ENCODE results near the gene POLH.

The POLH gene

GRCh38 chr6:43616725-43617472 is 40.9 kb downstream of the POLH start:
- TF ChIP-seq TAF1 (IDR thresholded peaks at IDR 0.05; ENCODE audit: borderline replicate concordance, insufficient read depth, low read length) (no peak), POLR2AphosphoS5 (IDR thresholded peaks at IDR 0.05; ENCODE audit: low read depth, low read length) (no peak), FOXP2 (optimal IDR thresholded peaks at IDR 0.05; ENCODE audit: borderline replicate concordance, extremely low read depth, extremely low read length, insufficient read depth) (no peak), SIN3A (IDR thresholded peaks at IDR 0.05; ENCODE audit: borderline replicate concordance, insufficient read depth, low read length) (no peak), REST (IDR thresholded peaks at IDR 0.05; ENCODE audit: insufficient read depth in 1 of 2, low read depth in 2 of 2, low read length in 2 of 2) (no peak)

GRCh38 chr6:43621078-43621835 is 45.3 kb downstream of the POLH start:
- TF ChIP-seq REST (IDR thresholded peaks at IDR 0.05; ENCODE audit: insufficient read depth in 1 of 2, low read depth in 2 of 2, low read length in 2 of 2) (no peak), POLR2AphosphoS5 (IDR thresholded peaks at IDR 0.05; ENCODE audit: low read depth, low read length) (peak; percentile 24; the same call in 1 of the 2 replicates)

GRCh38 chr6:43621836-43622180 is 45.8 kb downstream of the POLH start:
- TF ChIP-seq FOXP2 (optimal IDR thresholded peaks at IDR 0.05; ENCODE audit: borderline replicate concordance, extremely low read depth, extremely low read length, insufficient read depth) (no peak), TAF1 (IDR thresholded peaks at IDR 0.05; ENCODE audit: borderline replicate concordance, insufficient read depth, low read length) (no peak), REST (IDR thresholded peaks at IDR 0.05; ENCODE audit: insufficient read depth in 1 of 2, low read depth in 2 of 2, low read length in 2 of 2) (no peak), SIN3A (IDR thresholded peaks at IDR 0.05; ENCODE audit: borderline replicate concordance, insufficient read depth, low read length) (no peak), POLR2AphosphoS5 (IDR thresholded peaks at IDR 0.05; ENCODE audit: low read depth, low read length) (no peak)

GRCh38 chr6:43622541-43622940 is 46.6 kb downstream of the POLH start:
- TF ChIP-seq SIN3A (IDR thresholded peaks at IDR 0.05; ENCODE audit: borderline replicate concordance, insufficient read depth, low read length) (no peak), FOXP2 (optimal IDR thresholded peaks at IDR 0.05; ENCODE audit: borderline replicate concordance, extremely low read depth, extremely low read length, insufficient read depth) (no peak), POLR2AphosphoS5 (IDR thresholded peaks at IDR 0.05; ENCODE audit: low read depth, low read length) (no peak), TAF1 (IDR thresholded peaks at IDR 0.05; ENCODE audit: borderline replicate concordance, insufficient read depth, low read length) (no peak), REST (IDR thresholded peaks at IDR 0.05; ENCODE audit: insufficient read depth in 1 of 2, low read depth in 2 of 2, low read length in 2 of 2) (no peak)

All from PFSK-1 (cell line).